GM12874 (cell line): ENCODE data around the gene FAM169A.

ENCODE experiments used
- TF ChIP-seq, protein P1 (sequence below): IDR thresholded peaks from 2 replicates; pipeline ENCODE4 v1.5.1; 2011; ENCODE audit warnings: low read depth, mild to moderate bottlenecking, control low read depth, low read length, moderate library complexity; ENCODE audit not compliant: insufficient read depth

Gene FAM169A

DNA sequence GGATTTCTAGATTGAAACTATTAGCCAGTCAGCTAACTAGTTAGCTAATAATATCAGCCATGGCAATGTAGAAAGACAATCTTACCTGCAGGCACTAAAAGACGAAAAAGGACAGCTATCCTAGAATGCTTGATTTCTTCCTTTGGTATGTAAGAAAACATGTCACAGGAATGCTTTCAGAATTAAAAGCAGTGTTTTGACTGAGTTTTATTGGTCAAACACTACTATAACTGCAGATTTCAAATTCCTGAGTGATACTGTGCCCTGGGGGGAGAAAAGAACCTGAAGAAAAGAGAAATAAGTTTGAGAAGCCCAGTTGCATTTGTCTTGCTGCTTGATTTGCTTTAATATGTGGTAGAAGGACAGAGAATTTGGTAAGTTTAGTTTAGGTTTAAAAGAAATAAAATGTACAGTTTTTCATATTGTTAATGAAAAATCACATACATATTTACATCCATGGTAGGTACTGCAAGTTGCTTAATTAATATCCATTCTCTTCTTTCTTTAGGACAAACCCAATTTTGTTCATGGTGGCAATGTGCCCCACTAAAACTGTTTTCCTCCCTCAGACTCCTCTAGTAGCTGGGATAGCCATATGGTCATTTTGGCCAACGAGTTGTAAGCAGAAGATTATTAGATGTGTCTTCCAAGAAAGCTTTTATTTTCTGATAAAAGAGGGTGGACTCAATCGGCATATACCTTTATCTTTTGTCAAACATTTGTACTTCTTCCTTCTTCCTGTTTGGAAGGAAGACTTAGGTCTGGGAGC, 4.3 kb upstream of the FAM169A start:
- TF ChIP-seq, protein P1, sequence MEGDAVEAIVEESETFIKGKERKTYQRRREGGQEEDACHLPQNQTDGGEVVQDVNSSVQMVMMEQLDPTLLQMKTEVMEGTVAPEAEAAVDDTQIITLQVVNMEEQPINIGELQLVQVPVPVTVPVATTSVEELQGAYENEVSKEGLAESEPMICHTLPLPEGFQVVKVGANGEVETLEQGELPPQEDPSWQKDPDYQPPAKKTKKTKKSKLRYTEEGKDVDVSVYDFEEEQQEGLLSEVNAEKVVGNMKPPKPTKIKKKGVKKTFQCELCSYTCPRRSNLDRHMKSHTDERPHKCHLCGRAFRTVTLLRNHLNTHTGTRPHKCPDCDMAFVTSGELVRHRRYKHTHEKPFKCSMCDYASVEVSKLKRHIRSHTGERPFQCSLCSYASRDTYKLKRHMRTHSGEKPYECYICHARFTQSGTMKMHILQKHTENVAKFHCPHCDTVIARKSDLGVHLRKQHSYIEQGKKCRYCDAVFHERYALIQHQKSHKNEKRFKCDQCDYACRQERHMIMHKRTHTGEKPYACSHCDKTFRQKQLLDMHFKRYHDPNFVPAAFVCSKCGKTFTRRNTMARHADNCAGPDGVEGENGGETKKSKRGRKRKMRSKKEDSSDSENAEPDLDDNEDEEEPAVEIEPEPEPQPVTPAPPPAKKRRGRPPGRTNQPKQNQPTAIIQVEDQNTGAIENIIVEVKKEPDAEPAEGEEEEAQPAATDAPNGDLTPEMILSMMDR, result no peak

- TF ChIP-seq, protein P1, result no peak
Observed at GRCh38 chr5:74866596-74867162, 492 bp upstream of the FAM169A start.

DNA sequence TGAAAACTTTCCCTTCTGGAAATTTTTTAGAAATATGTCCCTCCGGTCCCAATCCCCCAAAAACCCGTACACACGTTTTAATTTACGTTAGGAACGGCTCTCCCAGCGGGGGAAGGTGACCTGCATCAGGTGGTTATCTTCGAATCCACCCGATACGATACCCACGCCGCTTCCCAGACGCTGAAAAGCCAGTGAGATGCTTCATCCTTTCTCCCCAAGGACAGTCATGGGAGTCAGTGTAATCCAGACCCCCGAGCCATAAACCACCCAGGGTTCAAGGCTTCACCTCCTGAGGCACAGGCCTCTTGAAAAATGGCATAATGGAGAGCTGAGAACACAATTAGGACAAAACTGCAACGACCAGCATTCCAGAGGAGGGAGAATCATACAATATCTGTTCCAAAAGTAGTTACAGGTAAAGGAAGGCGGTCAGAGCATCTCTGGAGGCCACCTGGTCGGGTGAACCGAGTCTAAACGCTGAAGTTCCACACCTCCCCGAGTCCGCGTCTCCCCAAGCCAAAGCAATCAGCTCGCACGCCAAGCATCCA, 857 bp downstream of the FAM169A start:
- TF ChIP-seq, protein P1, result no peak

GRCh38 chr5:74864823-74865222, 1.4 kb downstream of the FAM169A start:
- TF ChIP-seq, protein P1, result no peak

- TF ChIP-seq, protein P1, result no peak
Observed at GRCh38 chr5:74863726-74864125, 2.5 kb downstream of the FAM169A start.

- TF ChIP-seq, protein P1, result no peak
Observed at GRCh38 chr5:74862221-74862620, 4.0 kb downstream of the FAM169A start.

DNA sequence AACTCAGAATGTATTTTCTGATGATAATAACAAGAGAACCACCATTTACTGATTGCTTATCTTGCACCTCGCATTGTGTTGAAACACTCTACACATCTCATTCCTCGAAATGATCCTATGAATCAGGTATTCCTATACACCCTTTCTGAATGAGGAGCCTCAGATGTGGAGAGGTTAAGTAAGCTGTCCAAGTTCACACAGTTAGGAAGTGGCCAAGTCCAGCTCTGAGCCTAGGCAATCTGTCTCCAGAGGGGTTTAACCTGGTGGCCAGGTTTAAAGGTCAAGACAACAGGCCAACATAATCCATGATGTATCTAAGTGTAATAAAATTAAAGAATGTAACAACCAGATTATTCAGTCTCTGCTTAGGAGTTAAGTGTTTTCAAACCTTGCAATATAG, 12.9 kb downstream of the FAM169A start:
- TF ChIP-seq, protein P1, result no peak
